IMR-90 (cell line): ENCODE results near the gene HDAC10.

ENCODE experiments used
- CEBPB ChIP-seq: IDR thresholded peaks from 2 replicates; pipeline ENCODE4 v1.6.1; 2012; ENCODE audit warnings: low read depth, low read length, improper control_type of control experiment
- CHD1 ChIP-seq: IDR thresholded peaks from 2 replicates; pipeline ENCODE4 v1.6.1; 2012; ENCODE audit warnings: low read depth, low read length, improper control_type of control experiment
- MAFK ChIP-seq: IDR thresholded peaks from 2 replicates; pipeline ENCODE4 v1.6.1; 2012; ENCODE audit warnings: low read depth, low read length, improper control_type of control experiment
- MAZ ChIP-seq: IDR thresholded peaks from 2 replicates; pipeline ENCODE4 v1.6.1; 2012; ENCODE audit warnings: low read depth, mild to moderate bottlenecking, low read length, improper control_type of control experiment, moderate library complexity, borderline replicate concordance
- MXI1 ChIP-seq: IDR thresholded peaks from 2 replicates; pipeline ENCODE4 v1.6.1; 2012; ENCODE audit warnings: low read depth, mild to moderate bottlenecking, low read length, moderate library complexity, borderline replicate concordance
- NFE2L2 ChIP-seq: fragments of 150-350 bp; IDR thresholded peaks from 2 replicates; pipeline ENCODE4 v1.6.1; 2016; ENCODE audit warnings: low read depth, mild to moderate bottlenecking, low read length
- POLR2A ChIP-seq: IDR thresholded peaks from 2 replicates; pipeline ENCODE4 v1.6.1; 2012; ENCODE audit warnings: mild to moderate bottlenecking, low read depth, low read length
- RAD21 ChIP-seq: IDR thresholded peaks from 2 replicates; pipeline ENCODE4 v1.6.1; 2012; ENCODE audit warnings: low read length, improper control_type of control experiment
- RCOR1 ChIP-seq: IDR thresholded peaks from 2 replicates; pipeline ENCODE4 v1.6.1; 2012; ENCODE audit warnings: mild to moderate bottlenecking, low read length, improper control_type of control experiment; ENCODE audit not compliant: insufficient replicate concordance
- RFX5 ChIP-seq: IDR thresholded peaks from 2 replicates; pipeline ENCODE4 v1.8.0; 2012; ENCODE audit warnings: low read depth, mild to moderate bottlenecking, low read length, moderate library complexity
- SMC3 ChIP-seq: fragments of 150-350 bp; IDR thresholded peaks from 2 replicates; pipeline ENCODE4 v1.6.1; 2016; ENCODE audit warnings: low read depth, mild to moderate bottlenecking, antibody characterized with exemption, low read length, moderate library complexity
- TF ChIP-seq, protein P1 (sequence below): conservative IDR thresholded peaks from 2 replicates; pipeline ENCODE4 v1.5.1; 2012; ENCODE audit warnings: mild to moderate bottlenecking, low read depth, low read length, improper control_type of control experiment
- TF ChIP-seq, protein P2 (sequence below): fragments of 150-350 bp; IDR thresholded peaks from 2 replicates; pipeline ENCODE4 v1.6.1; 2017; ENCODE audit warnings: mild to moderate bottlenecking, antibody characterized with exemption, low read length, low read depth

DNA sequence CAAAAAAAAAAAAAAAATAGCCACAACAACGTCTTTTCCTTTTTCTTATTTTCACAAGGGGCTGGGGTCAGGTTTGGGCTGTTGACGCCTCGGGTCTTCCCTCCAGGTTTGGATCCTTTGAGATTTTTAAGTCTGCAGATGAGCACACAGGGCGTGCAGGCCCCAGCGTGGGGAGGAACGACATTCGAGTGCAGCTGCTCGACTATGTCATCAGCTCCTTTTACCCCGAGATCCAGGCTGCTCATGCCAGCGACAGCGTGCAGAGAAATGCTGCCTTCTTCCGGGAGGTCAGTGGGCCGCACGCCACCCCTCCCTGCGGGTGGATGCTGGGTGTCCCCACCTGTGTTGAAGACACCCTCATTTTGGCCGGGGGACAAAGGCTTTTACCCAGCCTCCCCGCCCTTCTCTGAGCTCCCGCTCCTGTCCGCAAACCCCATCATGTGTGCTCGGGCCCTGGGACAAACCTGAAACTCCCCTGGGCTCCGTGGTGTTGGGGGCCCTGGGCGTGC is 42.6 kb downstream of the HDAC10 start:
- TF ChIP-seq, protein P1, sequence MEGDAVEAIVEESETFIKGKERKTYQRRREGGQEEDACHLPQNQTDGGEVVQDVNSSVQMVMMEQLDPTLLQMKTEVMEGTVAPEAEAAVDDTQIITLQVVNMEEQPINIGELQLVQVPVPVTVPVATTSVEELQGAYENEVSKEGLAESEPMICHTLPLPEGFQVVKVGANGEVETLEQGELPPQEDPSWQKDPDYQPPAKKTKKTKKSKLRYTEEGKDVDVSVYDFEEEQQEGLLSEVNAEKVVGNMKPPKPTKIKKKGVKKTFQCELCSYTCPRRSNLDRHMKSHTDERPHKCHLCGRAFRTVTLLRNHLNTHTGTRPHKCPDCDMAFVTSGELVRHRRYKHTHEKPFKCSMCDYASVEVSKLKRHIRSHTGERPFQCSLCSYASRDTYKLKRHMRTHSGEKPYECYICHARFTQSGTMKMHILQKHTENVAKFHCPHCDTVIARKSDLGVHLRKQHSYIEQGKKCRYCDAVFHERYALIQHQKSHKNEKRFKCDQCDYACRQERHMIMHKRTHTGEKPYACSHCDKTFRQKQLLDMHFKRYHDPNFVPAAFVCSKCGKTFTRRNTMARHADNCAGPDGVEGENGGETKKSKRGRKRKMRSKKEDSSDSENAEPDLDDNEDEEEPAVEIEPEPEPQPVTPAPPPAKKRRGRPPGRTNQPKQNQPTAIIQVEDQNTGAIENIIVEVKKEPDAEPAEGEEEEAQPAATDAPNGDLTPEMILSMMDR = no peak
- TF ChIP-seq NFE2L2 (no peak), MAZ (no peak), RFX5 (no peak), SMC3 (no peak), POLR2A (no peak), MXI1 (no peak), CHD1 (no peak), MAFK (no peak), CEBPB (no peak), RCOR1 (no peak), RAD21 (no peak)
- TF ChIP-seq, protein P2, sequence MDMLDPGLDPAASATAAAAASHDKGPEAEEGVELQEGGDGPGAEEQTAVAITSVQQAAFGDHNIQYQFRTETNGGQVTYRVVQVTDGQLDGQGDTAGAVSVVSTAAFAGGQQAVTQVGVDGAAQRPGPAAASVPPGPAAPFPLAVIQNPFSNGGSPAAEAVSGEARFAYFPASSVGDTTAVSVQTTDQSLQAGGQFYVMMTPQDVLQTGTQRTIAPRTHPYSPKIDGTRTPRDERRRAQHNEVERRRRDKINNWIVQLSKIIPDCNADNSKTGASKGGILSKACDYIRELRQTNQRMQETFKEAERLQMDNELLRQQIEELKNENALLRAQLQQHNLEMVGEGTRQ = no peak
